GM13977 (cell line): Measurements from ENCODE around the gene CDC6.
A peak's percentile ranks its signal among the peaks of the same experiment; 100 is the strongest.

Experiments
- DNase-seq: peaks from one replicate; pipeline ENCODE4 v3.0.0; 2012; ENCODE audit warnings: low spot score
- CTCF ChIP-seq: IDR thresholded peaks from 2 replicates; pipeline ENCODE4 v1.5.1; 2012; ENCODE audit warnings: mild to moderate bottlenecking, control low read depth; ENCODE audit not compliant: insufficient read depth; ENCODE audit errors: extremely low read depth, missing control alignments
- in situ Hi-C: fragments of 300-500 bp; cut with MboI; formaldehyde crosslinking; loops from one replicate; pipeline ENCODE4 v1.12.0; 2022; ENCODE audit warnings: low sequenced_read_pairs, low pct_unique_long_range_greater_than_20kb, mixed read lengths, inconsistent platforms; ENCODE audit not compliant: unreplicated experiment

The CDC6 gene

GRCh38 chr17:40315678-40316570 lies 28.2 kb downstream of the CDC6 start:
- DNase-seq, result peak; percentile 9
- TF ChIP-seq CTCF, result no peak
- in situ Hi-C loops, result no loop called here

GRCh38 chr17:40316571-40317344 lies 29.1 kb downstream of the CDC6 start:
- in situ Hi-C loops, result no loop called here
- peak; percentile 4 for DNase-seq
- TF ChIP-seq CTCF, result no peak

- DNase-seq, result peak; percentile 77
- in situ Hi-C loops, result no loop called here
- peak; percentile 61 for TF ChIP-seq CTCF
Measured at GRCh38 chr17:40317345-40317873, 29.7 kb downstream of the CDC6 start.

- TF ChIP-seq CTCF, result no peak
- in situ Hi-C loops, result no loop called here
Measured at GRCh38 chr17:40317880-40318829, 30.5 kb downstream of the CDC6 start.

GRCh38 chr17:40318830-40319391 lies 31.2 kb downstream of the CDC6 start:
- in situ Hi-C loops, result no loop called here

More at GRCh38 chr17:40317880-40318829, 30.5 kb downstream of the CDC6 start:
- DNase-seq, result peak; percentile 98

More at GRCh38 chr17:40318830-40319391, 31.2 kb downstream of the CDC6 start:
- DNase-seq, result no peak
- no peak for TF ChIP-seq CTCF
